Right lobe of liver (tissue), 4 donors: ENCODE measurements around the gene MACROD2.

Experiments used
- POLR2A ChIP-seq: fragments of 450-650 bp; IDR thresholded peaks from one replicate; pipeline ENCODE4 v1.6.1; 2017; ENCODE audit warnings: antibody characterized with exemption, mild to moderate bottlenecking
- TF ChIP-seq, protein P1 (sequence below), 4 donors: fragments of 200-600 bp in 3 of 4; fragments of 450-650 bp in 1 of 4; IDR thresholded peaks; one replicate each; pipeline versions ENCODE4 v1.5.1 to v1.8.0; 2016 to 2022; ENCODE audit warnings: antibody characterized with exemption in 4 of 4, mild to moderate bottlenecking in 2 of 4
- donor health status: DM: no; HTN: no; CAD: no.
- donor health status: DM: no; HTN: no; CAD: no.
- donor health status: DM: no; HTN: yes; CAD: no.

DNA sequence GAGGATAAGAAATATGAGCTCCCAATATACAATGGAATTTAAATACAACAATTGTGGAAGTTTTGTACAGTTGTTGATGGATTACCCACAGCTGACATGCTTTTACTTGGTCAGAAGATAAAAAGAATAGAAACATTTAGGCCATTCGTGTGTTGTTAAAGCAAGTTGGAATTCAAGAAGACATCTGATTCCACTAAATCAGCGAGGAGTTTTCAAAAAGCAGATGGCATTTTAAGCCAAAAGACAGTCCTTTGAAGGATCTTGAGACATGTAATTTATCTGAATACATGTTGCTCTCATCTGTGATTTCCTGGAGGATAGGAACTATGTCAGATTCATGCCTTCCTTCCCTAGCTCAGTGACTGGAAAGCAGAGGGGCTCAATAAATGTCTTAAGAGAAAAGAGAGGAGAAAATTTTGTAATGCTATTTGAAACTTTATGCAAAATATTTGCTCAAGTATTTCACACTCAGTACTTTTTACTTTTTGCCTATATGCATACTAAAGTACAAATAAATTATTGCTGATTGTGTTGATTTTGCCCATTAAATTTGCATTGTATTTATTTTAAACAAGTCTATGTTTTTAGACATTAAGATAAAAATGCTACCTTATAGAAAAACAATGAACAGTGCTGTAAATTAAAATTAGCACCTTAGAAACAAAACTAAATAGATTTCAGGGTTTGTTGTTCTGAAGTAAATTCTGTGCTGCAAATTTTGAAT, 1075.9 kb downstream of the MACROD2 start:
- TF ChIP-seq POLR2A = no peak
- TF ChIP-seq, protein P1, sequence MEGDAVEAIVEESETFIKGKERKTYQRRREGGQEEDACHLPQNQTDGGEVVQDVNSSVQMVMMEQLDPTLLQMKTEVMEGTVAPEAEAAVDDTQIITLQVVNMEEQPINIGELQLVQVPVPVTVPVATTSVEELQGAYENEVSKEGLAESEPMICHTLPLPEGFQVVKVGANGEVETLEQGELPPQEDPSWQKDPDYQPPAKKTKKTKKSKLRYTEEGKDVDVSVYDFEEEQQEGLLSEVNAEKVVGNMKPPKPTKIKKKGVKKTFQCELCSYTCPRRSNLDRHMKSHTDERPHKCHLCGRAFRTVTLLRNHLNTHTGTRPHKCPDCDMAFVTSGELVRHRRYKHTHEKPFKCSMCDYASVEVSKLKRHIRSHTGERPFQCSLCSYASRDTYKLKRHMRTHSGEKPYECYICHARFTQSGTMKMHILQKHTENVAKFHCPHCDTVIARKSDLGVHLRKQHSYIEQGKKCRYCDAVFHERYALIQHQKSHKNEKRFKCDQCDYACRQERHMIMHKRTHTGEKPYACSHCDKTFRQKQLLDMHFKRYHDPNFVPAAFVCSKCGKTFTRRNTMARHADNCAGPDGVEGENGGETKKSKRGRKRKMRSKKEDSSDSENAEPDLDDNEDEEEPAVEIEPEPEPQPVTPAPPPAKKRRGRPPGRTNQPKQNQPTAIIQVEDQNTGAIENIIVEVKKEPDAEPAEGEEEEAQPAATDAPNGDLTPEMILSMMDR (IDR thresholded peaks at IDR 0.05) = no peak
